ENCODE measurements around the gene PDE3B. TPM values are rescaled to one million over a fixed set of nuclear protein-coding genes. Genes with fewer than 3 reads are reported as not detected.

Gene PDE3B
- total and polyA plus RNA-seq, 9 of the 15 experiments (the other 6 are each of a cell fraction or from before 2014, with no cell fraction given): 2.3 to 22.5 (median 12.2) TPM

GRCh38 chr11:14644226-14645014 lies 816 bp downstream of the PDE3B start (continued):
- TF ChIP-seq GATAD2A (IDR thresholded peaks at IDR 0.05): no peak
- no peak for TF ChIP-seq SMARCB1 (IDR thresholded peaks at IDR 0.05; ENCODE audit: insufficient read length, low read depth)
- TF ChIP-seq SLC30A9 (CRISPR knock-in tag; IDR thresholded peaks at IDR 0.05): no peak
- TF ChIP-seq TSHZ1 (CRISPR knock-in tag; IDR thresholded peaks at IDR 0.05): no peak
- no peak for TF ChIP-seq DLX4 (CRISPR knock-in tag; IDR thresholded peaks at IDR 0.05)
- TF ChIP-seq CREB1 (IDR thresholded peaks at IDR 0.05): no peak
- TF ChIP-seq CREB1 (CRISPR knock-in tag; IDR thresholded peaks at IDR 0.05): no peak; the same call in 1 of the 2 replicates
- no peak for TF ChIP-seq MED1 (CRISPR knock-in tag; IDR thresholded peaks at IDR 0.05; ENCODE audit: borderline replicate concordance)
- TF ChIP-seq HDGF (IDR thresholded peaks at IDR 0.05): no peak
- TF ChIP-seq NR3C1 (CRISPR knock-in tag; IDR thresholded peaks at IDR 0.05): peak; percentile 79; the same call in 1 of the 2 replicates
- TF ChIP-seq STAT5B (CRISPR knock-in tag; IDR thresholded peaks at IDR 0.05): no peak
- no peak for TF ChIP-seq NKRF (IDR thresholded peaks at IDR 0.05; ENCODE audit: borderline replicate concordance)
- TF ChIP-seq ASH1L (IDR thresholded peaks at IDR 0.05; ENCODE audit: borderline replicate concordance, low read depth, partially characterized antibody): no peak

Data from K562 (cell line).